Astrocyte (in vitro differentiated cells and primary cell): ENCODE results near the gene CALB2. TPM values are rescaled to one million over a fixed set of nuclear protein-coding genes. Genes with fewer than 3 reads are reported as not detected.

ENCODE experiments used
- total RNA-seq: library from RNA; stranded (reverse); gene quantifications from 2 replicates; pipeline ENCODE4 v1.2.1, GENCODE V29; 2021

CALB2 gene
- total RNA-seq, 1 donor from 2014 or later = 4.2 TPM

Other genes starting within 250 kb of the CALB2 start
- 1.1 and 1.4 TPM in 2 replicates for gene HYDIN, start 128.0 kb upstream of the CALB2 start, total RNA-seq
- 16.0 TPM in 2 replicates for gene CMTR2, start 69.3 kb upstream of the CALB2 start, total RNA-seq
- gene TLE7, start 83.3 kb downstream of the CALB2 start, total RNA-seq = not detected in 2 replicates
- 10.9 and 12.4 TPM in 2 replicates for gene ZNF23, start 103.5 kb downstream of the CALB2 start, total RNA-seq
- gene ZNF19, start 130.6 kb downstream of the CALB2 start, total RNA-seq = 2.8 and 2.9 TPM in 2 replicates
- gene CHST4, start 167.7 kb downstream of the CALB2 start, total RNA-seq = 0.09 TPM in 1 of 2 replicates, not detected in the other
- gene TAT, start 218.4 kb downstream of the CALB2 start, total RNA-seq = not detected in 2 replicates